ENCODE data around the gene SUGCT. TPM values are rescaled to one million over a fixed set of nuclear protein-coding genes. Genes with fewer than 3 reads are reported as not detected.

The SUGCT gene
- total RNA-seq, 1 experiment from 2014 or later: 1.5 TPM

DNA sequence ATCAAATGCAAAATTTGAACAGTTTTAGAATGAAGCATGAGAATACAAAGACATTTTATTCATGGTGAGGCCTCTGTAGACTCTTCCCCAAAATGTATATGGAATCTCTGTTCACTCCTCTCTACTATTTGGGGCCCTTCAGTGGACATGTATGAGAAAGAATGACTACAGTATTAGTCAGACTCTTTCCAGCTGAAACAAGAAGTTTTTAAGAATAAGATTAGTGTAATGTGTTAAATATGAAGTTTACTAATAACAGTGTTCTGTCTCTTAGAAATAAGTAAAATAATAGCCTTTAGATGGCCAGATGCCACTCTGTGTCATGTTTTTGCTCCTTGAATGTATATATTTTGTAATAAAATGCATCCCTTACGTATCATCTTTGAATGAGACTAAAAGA is 585.6 kb downstream of the SUGCT start:
- intact Hi-C loops (cut with micrococcal nuclease; ENCODE audit: unreplicated experiment): no loop called here
- H3K36me3 ChIP-seq (ENCODE audit: insufficient read depth, low read length, poor library complexity, severe bottlenecking): no peaks in the 10 kb centered on the region
- H3K4me1 ChIP-seq (ENCODE audit: insufficient read depth, low read length, poor library complexity, severe bottlenecking): peaks cover 6% of the 10 kb centered on the region
- no peak overlapping the region for H3K4me3 ChIP-seq (ENCODE audit: low read depth, low read length, poor library complexity, severe bottlenecking)
- H3K27me3 ChIP-seq (replicated peaks; ENCODE audit: insufficient read depth, low read depth, low read length, poor library complexity): no peaks in the 10 kb centered on the region
- DNase-seq (ENCODE audit: low spot score): no peak
- CTCF ChIA-PET: no interaction called here
- no peak for TF ChIP-seq EZH2 (IDR thresholded peaks at IDR 0.05; ENCODE audit: borderline replicate concordance, low read depth, low read length, poor library complexity, severe bottlenecking)
- TF ChIP-seq, protein P1, sequence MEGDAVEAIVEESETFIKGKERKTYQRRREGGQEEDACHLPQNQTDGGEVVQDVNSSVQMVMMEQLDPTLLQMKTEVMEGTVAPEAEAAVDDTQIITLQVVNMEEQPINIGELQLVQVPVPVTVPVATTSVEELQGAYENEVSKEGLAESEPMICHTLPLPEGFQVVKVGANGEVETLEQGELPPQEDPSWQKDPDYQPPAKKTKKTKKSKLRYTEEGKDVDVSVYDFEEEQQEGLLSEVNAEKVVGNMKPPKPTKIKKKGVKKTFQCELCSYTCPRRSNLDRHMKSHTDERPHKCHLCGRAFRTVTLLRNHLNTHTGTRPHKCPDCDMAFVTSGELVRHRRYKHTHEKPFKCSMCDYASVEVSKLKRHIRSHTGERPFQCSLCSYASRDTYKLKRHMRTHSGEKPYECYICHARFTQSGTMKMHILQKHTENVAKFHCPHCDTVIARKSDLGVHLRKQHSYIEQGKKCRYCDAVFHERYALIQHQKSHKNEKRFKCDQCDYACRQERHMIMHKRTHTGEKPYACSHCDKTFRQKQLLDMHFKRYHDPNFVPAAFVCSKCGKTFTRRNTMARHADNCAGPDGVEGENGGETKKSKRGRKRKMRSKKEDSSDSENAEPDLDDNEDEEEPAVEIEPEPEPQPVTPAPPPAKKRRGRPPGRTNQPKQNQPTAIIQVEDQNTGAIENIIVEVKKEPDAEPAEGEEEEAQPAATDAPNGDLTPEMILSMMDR (conservative IDR thresholded peaks at IDR 0.05; ENCODE audit: low read depth, low read length): no peak
- no TSS peak for BruUV-seq (replicated peaks)
- no peaks in the 10 kb centered on the region for H3K9me3 ChIP-seq (ENCODE audit: low read depth, low read length, poor library complexity, severe bottlenecking)
- POLR2A ChIA-PET (ENCODE audit: low non-redundant PET): no interaction called here
- no peak overlapping the region for H3K27ac ChIP-seq (ENCODE audit: low read depth, low read length, poor library complexity, severe bottlenecking)

DNA sequence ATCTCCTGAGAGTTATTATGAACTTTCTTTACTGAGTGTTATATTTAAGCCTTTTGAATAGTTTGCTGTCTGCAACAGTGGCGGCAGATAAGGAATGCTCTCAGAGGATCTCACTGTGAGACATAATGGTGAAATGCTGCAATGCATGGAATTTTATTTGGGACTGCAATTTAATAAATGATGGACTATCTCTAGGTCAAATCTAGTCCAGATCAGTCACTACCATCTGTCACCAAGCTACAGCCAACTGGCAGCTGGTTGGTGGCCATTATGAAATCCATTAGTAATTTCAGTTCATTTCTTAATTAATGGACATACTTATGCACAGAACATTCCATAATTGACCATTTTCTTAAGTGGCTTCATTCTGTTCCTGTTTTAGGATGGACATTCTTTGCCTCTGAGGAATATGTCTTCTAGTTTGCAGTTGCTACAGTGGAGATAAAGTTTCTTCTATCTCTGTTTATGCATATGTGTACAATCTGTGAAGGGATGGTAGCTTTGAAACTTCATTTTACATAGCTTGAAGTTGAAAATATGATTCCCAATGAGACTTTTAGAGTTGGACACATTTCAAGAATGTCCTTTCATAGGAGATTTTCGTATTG is 586.6 kb downstream of the SUGCT start:
- no peak overlapping the region for H3K4me3 ChIP-seq (ENCODE audit: low read depth, low read length, poor library complexity, severe bottlenecking)
- H3K27ac ChIP-seq (ENCODE audit: low read depth, low read length, poor library complexity, severe bottlenecking): no peak overlapping the region
- BruUV-seq (replicated peaks): no TSS peak
- DNase-seq (ENCODE audit: low spot score): no peak
- H3K36me3 ChIP-seq (ENCODE audit: insufficient read depth, low read length, poor library complexity, severe bottlenecking): no peaks in the 10 kb centered on the region
- ChIA-PET POLR2A (ENCODE audit: low non-redundant PET) (no interaction called here), CTCF (no interaction called here)
- TF ChIP-seq, protein P1 (conservative IDR thresholded peaks at IDR 0.05; ENCODE audit: low read depth, low read length): no peak
- TF ChIP-seq EZH2 (IDR thresholded peaks at IDR 0.05; ENCODE audit: borderline replicate concordance, low read depth, low read length, poor library complexity, severe bottlenecking): no peak
- no peaks in the 10 kb centered on the region for H3K27me3 ChIP-seq (replicated peaks; ENCODE audit: insufficient read depth, low read depth, low read length, poor library complexity)
- intact Hi-C loops (cut with micrococcal nuclease; ENCODE audit: unreplicated experiment): no loop called here
- H3K4me1 ChIP-seq (ENCODE audit: insufficient read depth, low read length, poor library complexity, severe bottlenecking): peaks cover 6% of the 10 kb centered on the region
- H3K9me3 ChIP-seq (ENCODE audit: low read depth, low read length, poor library complexity, severe bottlenecking): no peaks in the 10 kb centered on the region

DNA sequence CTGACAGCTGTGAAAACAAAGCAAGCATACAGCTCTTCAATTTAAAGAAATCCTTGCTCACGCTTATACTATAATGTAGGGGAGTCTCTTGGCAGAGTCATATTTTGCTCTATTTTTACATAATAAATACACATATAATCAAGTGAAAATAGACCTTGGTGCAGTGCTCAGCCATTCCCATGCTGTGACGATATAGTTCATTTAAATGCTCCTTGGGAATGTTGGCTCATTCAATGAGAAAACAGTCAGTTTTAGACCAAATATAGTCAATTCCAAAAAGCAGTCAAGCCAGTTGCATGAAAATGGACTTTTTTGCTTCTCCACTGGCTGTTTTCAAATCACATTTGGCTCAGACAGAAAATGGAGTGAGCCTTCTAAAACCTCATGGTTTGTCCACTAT is 587.4 kb downstream of the SUGCT start:
- no TSS peak for BruUV-seq (replicated peaks)
- ChIA-PET POLR2A (ENCODE audit: low non-redundant PET) (no interaction called here), CTCF (no interaction called here)
- no peaks in the 10 kb centered on the region for H3K36me3 ChIP-seq (ENCODE audit: insufficient read depth, low read length, poor library complexity, severe bottlenecking)
- TF ChIP-seq EZH2 (IDR thresholded peaks at IDR 0.05; ENCODE audit: borderline replicate concordance, low read depth, low read length, poor library complexity, severe bottlenecking): no peak
- TF ChIP-seq, protein P1 (conservative IDR thresholded peaks at IDR 0.05; ENCODE audit: low read depth, low read length): no peak
- no peak overlapping the region for H3K27ac ChIP-seq (ENCODE audit: low read depth, low read length, poor library complexity, severe bottlenecking)
- H3K9me3 ChIP-seq (ENCODE audit: low read depth, low read length, poor library complexity, severe bottlenecking): no peaks in the 10 kb centered on the region
- DNase-seq (ENCODE audit: low spot score): no peak
- H3K4me1 ChIP-seq (ENCODE audit: insufficient read depth, low read length, poor library complexity, severe bottlenecking): peaks cover 1% of the 10 kb centered on the region
- intact Hi-C loops (cut with micrococcal nuclease; ENCODE audit: unreplicated experiment): no loop called here
- no peaks in the 10 kb centered on the region for H3K27me3 ChIP-seq (replicated peaks; ENCODE audit: insufficient read depth, low read depth, low read length, poor library complexity)
- no peak overlapping the region for H3K4me3 ChIP-seq (ENCODE audit: low read depth, low read length, poor library complexity, severe bottlenecking)

All from A673 (cell line).